GM12874 (cell line): ENCODE results near the gene PRTFDC1.

Experiments used
- CTCF ChIP-seq: IDR thresholded peaks from 2 replicates; pipeline ENCODE4 v1.5.1; 2011; ENCODE audit warnings: low read depth, mild to moderate bottlenecking, control low read depth, low read length, moderate library complexity; ENCODE audit not compliant: insufficient read depth

The PRTFDC1 gene

DNA sequence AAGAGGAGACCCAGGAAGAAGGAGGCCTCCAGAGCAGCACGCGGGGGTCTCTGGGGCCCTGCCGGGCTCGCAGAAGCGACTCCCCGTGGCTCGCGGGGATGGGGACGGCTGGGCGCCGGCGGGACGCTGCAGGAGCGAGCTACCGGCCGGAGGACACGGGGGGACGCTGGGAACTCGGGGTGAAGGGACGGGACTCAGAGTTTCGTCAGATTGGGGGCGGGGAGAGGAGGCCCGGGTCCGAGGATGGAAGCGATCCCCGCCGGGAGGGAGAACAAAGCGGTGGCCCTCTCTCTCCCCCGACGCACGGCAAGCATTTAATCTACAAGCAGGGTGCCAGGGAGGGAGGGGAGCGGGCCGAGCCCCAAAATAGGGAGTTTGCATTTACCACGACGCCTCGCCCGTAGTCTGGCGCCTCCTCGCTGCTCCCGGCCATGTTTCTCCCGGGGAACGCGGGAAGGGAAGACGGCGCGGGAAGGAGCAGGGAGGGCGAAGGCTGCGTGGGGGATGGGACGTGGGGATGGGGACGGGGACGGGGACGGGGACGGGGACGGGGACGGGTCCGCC, at the start of gene PRTFDC1:
Gene PRTFDC1, minus strand, starts transcription at position 464 of the 564 bp plus-strand sequence. Its CDS starts 31 bp downstream, at position 433.
- no peak for TF ChIP-seq CTCF

GRCh38 chr10:24998044-24998443, 45.6 kb upstream of the PRTFDC1 start:
- TF ChIP-seq CTCF, result no peak

DNA sequence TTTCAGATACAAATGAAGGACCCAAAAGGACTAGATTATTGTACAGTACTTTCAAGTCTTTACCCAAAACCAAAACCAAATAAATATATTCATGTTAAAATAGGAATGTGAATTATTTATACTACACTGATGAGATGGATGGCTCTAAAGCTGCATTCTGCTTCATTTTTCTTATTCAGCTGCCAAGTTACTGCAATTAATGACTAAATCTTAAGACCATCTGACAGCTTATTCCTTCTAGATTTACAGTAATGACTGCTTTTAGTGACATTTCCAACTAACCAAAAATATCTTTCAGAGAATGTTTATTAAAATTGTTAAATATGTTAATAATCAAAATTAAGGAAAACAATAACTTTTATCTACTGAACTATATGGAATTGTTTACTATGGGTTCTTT, 42.7 kb upstream of the PRTFDC1 start:
- TF ChIP-seq CTCF, result no peak

GRCh38 chr10:24993237-24993958, 41.0 kb upstream of the PRTFDC1 start:
- TF ChIP-seq CTCF, result no peak

DNA sequence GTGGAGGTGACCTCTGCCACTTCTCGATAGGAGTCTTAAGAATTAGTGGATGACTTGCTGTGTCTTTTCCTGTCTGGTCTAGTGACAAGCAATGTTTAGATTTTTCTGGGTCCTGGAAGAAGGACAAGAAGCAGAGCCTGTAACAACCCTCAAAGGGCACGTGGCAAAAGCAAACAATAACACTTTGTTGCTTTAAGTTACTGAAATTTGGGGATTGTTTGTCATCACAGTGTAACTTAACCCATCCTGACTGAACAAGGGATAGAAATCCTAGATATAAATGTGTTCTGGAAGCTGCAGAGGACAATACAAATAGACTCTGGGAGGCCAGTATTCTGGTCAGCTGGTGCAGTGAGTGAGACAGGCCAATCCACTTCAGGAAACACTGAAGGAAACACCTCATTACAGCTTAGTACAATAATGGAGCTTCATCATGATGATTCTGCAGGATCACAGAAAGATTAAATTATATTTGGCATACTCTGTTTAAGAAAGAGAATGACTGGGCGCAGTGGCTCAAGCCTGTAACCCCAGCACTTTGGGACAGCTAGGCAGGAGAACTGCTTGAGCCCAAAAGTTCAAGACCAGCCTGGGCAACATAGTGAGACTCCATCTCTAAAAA, 40.2 kb upstream of the PRTFDC1 start:
- TF ChIP-seq CTCF, result no peak

- no peak for TF ChIP-seq CTCF
Measured at GRCh38 chr10:24991298-24991697, 38.9 kb upstream of the PRTFDC1 start.

GRCh38 chr10:24989867-24990266, 37.5 kb upstream of the PRTFDC1 start:
- TF ChIP-seq CTCF, result no peak
